Tibial nerve (tissue), 3 donors: ENCODE data around the gene LEFTY1.

ENCODE experiments used
- POLR2A ChIP-seq, 2 donors: fragments of 450-650 bp; IDR thresholded peaks; one replicate each; pipeline ENCODE4 v1.6.1; 2017; ENCODE audit warnings: antibody characterized with exemption in 2 of 2, mild to moderate bottlenecking in 2 of 2, moderate library complexity in 2 of 2
- TF ChIP-seq, protein P1 (sequence below), 5 experiments: fragments of 200-600 bp in 3 of 5; fragments of 450-650 bp in 2 of 5; sonication (generic) in 3 of 5; IDR thresholded peaks; one replicate each; pipeline ENCODE4 v1.5.1; 2016 to 2019; ENCODE audit warnings: antibody characterized with exemption in 5 of 5, mild to moderate bottlenecking in 3 of 5, moderate library complexity in 2 of 5

GRCh38 chr1:225931270-225932136 is 42.6 kb upstream of the LEFTY1 start:
- TF ChIP-seq, protein P1, sequence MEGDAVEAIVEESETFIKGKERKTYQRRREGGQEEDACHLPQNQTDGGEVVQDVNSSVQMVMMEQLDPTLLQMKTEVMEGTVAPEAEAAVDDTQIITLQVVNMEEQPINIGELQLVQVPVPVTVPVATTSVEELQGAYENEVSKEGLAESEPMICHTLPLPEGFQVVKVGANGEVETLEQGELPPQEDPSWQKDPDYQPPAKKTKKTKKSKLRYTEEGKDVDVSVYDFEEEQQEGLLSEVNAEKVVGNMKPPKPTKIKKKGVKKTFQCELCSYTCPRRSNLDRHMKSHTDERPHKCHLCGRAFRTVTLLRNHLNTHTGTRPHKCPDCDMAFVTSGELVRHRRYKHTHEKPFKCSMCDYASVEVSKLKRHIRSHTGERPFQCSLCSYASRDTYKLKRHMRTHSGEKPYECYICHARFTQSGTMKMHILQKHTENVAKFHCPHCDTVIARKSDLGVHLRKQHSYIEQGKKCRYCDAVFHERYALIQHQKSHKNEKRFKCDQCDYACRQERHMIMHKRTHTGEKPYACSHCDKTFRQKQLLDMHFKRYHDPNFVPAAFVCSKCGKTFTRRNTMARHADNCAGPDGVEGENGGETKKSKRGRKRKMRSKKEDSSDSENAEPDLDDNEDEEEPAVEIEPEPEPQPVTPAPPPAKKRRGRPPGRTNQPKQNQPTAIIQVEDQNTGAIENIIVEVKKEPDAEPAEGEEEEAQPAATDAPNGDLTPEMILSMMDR (IDR thresholded peaks at IDR 0.05), result no peak
- TF ChIP-seq POLR2A (IDR thresholded peaks at IDR 0.05), result no peak
